ENCODE results near the gene FAM200C. TPM values are rescaled to one million over a fixed set of nuclear protein-coding genes. Genes with fewer than 3 reads are reported as not detected.

FAM200C gene
- total and polyA plus RNA-seq, 10 of the 15 experiments (the other 5 are each of a cell fraction or from before 2014, with no cell fraction given): 1.0 to 5.4 (median 2.2) TPM

GRCh38 chr5:160441311-160441781 is 41.5 kb upstream of the FAM200C start (continued):
- TF ChIP-seq BHLHE40 (IDR thresholded peaks at IDR 0.05; ENCODE audit: borderline replicate concordance in 1 of 2, low read depth in 2 of 2, low read length in 1 of 2) (peak in 1 of 2 experiments; percentile 27; a peak in 1 of 4 replicates), MLLT1 (IDR thresholded peaks at IDR 0.05) (peak; percentile 52; the same call in 1 of the 2 replicates), GATAD2B (conservative IDR thresholded peaks at IDR 0.05; ENCODE audit: low read depth) (0 out of 2 replicates have a peak, but pooled peaks have one; percentile 39), IKZF1 (conservative IDR thresholded peaks at IDR 0.05) (peak; percentile 77), TARDBP (IDR thresholded peaks at IDR 0.05; ENCODE audit: borderline replicate concordance) (no peak), MEF2A (IDR thresholded peaks at IDR 0.05; ENCODE audit: insufficient read depth, low read depth, low read length) (no peak), FOXM1 (IDR thresholded peaks at IDR 0.05; ENCODE audit: low read depth, low read length) (peak; percentile 57; the same call in 1 of the 2 replicates), DPF2 (IDR thresholded peaks at IDR 0.05) (peak; percentile 25; the same call in 1 of the 2 replicates), SKIL (IDR thresholded peaks at IDR 0.05; ENCODE audit: low read depth, poor library complexity, severe bottlenecking) (peak; percentile 21), IKZF2 (IDR thresholded peaks at IDR 0.05) (peak in 1 of 2 experiments; percentile 82; a peak in 3 of 4 replicates), MTA3 (IDR thresholded peaks at IDR 0.05; ENCODE audit: borderline replicate concordance, low read length) (0 out of 2 replicates have a peak, but pooled peaks have one; percentile 31), EP300 (IDR thresholded peaks at IDR 0.05; ENCODE audit: borderline replicate concordance in 1 of 2, control insufficient read depth in 1 of 2, low read depth in 2 of 2, low read length in 2 of 2) (peak in 1 of 2 experiments; percentile 25; a peak in 1 of 4 replicates), ATF2 (IDR thresholded peaks at IDR 0.05; ENCODE audit: low read length) (peak; percentile 31; the same call in 1 of the 2 replicates), TBL1XR1 (IDR thresholded peaks at IDR 0.05; ENCODE audit: low read depth, low read length) (no peak), ZBED1 (IDR thresholded peaks at IDR 0.05; ENCODE audit: borderline replicate concordance) (0 out of 2 replicates have a peak, but pooled peaks have one; percentile 21)
- TF ChIP-seq, protein P1, sequence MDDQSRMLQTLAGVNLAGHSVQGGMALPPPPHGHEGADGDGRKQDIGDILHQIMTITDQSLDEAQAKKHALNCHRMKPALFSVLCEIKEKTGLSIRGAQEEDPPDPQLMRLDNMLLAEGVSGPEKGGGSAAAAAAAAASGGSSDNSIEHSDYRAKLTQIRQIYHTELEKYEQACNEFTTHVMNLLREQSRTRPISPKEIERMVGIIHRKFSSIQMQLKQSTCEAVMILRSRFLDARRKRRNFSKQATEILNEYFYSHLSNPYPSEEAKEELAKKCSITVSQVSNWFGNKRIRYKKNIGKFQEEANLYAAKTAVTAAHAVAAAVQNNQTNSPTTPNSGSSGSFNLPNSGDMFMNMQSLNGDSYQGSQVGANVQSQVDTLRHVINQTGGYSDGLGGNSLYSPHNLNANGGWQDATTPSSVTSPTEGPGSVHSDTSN (IDR thresholded peaks at IDR 0.05; ENCODE audit: insufficient replicate concordance, low read depth, low read length): no peak
